Measurements from ENCODE around the gene PSMD11. TPM values are rescaled to one million over a fixed set of nuclear protein-coding genes. Genes with fewer than 3 reads are reported as not detected.

The PSMD11 gene
- total RNA-seq, 1 donor from 2014 or later = 85.0 TPM

DNA sequence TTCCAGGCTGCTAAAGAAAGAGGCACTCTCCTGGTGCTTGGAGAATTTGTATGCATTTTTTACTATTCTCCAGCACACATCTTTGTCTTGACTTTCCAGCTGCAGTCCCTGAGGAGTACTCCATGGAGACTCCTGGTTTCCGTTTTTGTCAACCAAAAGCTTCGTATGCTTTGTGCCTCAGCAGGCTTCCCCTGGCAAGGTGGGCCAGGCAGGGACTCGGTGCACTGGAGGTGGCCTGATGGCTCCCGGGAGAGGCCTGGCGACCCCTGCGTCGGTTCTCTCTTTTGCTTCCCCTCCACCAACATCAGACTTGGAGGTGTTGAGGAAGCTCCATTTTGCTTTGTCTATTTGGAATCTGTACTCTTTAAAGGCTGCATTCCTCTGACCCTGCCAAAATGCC lies 66.2 kb downstream of the PSMD11 start:
- no peaks in the 10 kb centered on the region for H3K36me3 Mint-ChIP-seq (ENCODE audit: unreplicated experiment)
- TF ChIP-seq CTCF (IDR thresholded peaks at IDR 0.05) = no peak
- no peak for DNase-seq (ENCODE audit: extremely low spot score, unreplicated experiment)
- no peaks in the 10 kb centered on the region for H3K27me3 Mint-ChIP-seq (ENCODE audit: unreplicated experiment)
- no peaks in the 10 kb centered on the region for H3K9me3 Mint-ChIP-seq (ENCODE audit: unreplicated experiment)
- H3K4me1 Mint-ChIP-seq (ENCODE audit: unreplicated experiment) = no peaks in the 10 kb centered on the region
- no peak overlapping the region for H3K27ac Mint-ChIP-seq (ENCODE audit: unreplicated experiment)
- no peak overlapping the region for H3K4me3 Mint-ChIP-seq (ENCODE audit: unreplicated experiment)

DNA sequence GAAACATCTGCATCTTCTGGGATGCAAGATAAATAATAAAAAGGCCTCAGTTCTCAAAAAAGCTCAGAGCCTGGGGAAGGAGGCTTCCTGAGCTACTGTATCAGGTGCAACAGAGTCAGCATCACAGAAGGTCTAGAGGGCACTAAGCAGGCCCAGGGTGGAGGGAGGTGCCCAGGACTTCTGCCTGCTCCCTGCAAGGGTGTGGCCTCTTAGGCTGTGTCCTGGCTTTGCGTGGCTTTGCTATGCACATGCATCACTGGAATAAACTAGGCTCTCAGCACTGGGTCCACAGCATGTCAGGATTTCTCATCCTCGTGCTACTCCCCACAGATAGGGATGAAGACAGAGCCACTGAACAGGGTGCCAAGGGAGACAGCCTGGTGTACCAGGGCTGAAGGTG lies 68.0 kb downstream of the PSMD11 start:
- no peak for TF ChIP-seq CTCF (IDR thresholded peaks at IDR 0.05)
- no peaks in the 10 kb centered on the region for H3K4me1 Mint-ChIP-seq (ENCODE audit: unreplicated experiment)
- H3K27ac Mint-ChIP-seq (ENCODE audit: unreplicated experiment) = no peak overlapping the region
- no peak overlapping the region for H3K4me3 Mint-ChIP-seq (ENCODE audit: unreplicated experiment)
- DNase-seq (ENCODE audit: extremely low spot score, unreplicated experiment) = no peak
- H3K9me3 Mint-ChIP-seq (ENCODE audit: unreplicated experiment) = no peaks in the 10 kb centered on the region
- H3K36me3 Mint-ChIP-seq (ENCODE audit: unreplicated experiment) = no peaks in the 10 kb centered on the region
- no peaks in the 10 kb centered on the region for H3K27me3 Mint-ChIP-seq (ENCODE audit: unreplicated experiment)

GRCh38 chr17:32513579-32513978 lies 69.3 kb downstream of the PSMD11 start:
- H3K4me1 Mint-ChIP-seq (ENCODE audit: unreplicated experiment) = no peaks in the 10 kb centered on the region
- no peaks in the 10 kb centered on the region for H3K27me3 Mint-ChIP-seq (ENCODE audit: unreplicated experiment)
- TF ChIP-seq CTCF (IDR thresholded peaks at IDR 0.05) = no peak
- no peak overlapping the region for H3K27ac Mint-ChIP-seq (ENCODE audit: unreplicated experiment)
- H3K36me3 Mint-ChIP-seq (ENCODE audit: unreplicated experiment) = no peaks in the 10 kb centered on the region
- no peak overlapping the region for H3K4me3 Mint-ChIP-seq (ENCODE audit: unreplicated experiment)
- H3K9me3 Mint-ChIP-seq (ENCODE audit: unreplicated experiment) = no peaks in the 10 kb centered on the region
- no peak for DNase-seq (ENCODE audit: extremely low spot score, unreplicated experiment)

- Mint-ChIP-seq H3K27me3 (ENCODE audit: unreplicated experiment) (no peaks in the 10 kb centered on the region), H3K27ac (ENCODE audit: unreplicated experiment) (no peak overlapping the region), H3K4me3 (ENCODE audit: unreplicated experiment) (no peak overlapping the region), H3K36me3 (ENCODE audit: unreplicated experiment) (no peaks in the 10 kb centered on the region), H3K4me1 (ENCODE audit: unreplicated experiment) (peaks cover 3% of the 10 kb centered on the region), H3K9me3 (ENCODE audit: unreplicated experiment) (no peaks in the 10 kb centered on the region)
- no peak for TF ChIP-seq CTCF (IDR thresholded peaks at IDR 0.05)
- no peak for DNase-seq (ENCODE audit: extremely low spot score, unreplicated experiment)
These were observed 70.3 kb downstream of the PSMD11 start for GRCh38 chr17:32514606-32515005.

DNA sequence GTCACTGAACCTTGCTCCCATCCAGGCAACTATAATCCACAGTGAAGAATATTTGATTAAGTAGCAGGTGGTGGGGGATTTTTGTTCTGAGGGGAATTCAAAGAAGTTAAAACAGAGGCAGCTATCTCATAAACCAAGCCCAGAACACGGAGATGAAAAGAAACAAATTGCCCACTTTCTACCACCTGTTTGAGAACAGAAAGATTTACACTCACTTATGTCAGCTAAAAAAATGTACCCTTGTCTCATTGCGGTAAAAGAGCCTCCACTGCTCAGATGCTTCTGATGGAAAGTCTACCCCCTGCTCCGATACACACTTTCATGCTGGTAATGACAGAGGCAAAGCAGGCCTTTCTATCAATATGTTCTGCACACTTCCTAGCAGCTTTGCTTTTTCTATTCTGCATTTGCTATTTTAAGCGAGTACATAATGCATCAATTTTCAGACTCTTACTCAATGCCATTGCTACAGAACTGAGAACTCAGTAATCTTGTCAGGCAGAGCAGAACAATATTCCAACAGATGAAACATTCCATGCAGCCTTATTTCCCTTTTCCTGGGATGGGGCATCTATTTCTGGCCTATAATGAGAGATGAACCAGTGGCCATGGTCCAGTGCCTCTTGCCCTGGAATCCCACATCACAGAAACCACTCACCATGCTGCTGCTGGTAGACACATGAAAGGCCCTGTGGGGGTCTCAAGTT lies 71.5 kb downstream of the PSMD11 start:
- Mint-ChIP-seq H3K9me3 (ENCODE audit: unreplicated experiment) (no peaks in the 10 kb centered on the region), H3K27ac (ENCODE audit: unreplicated experiment) (no peak overlapping the region), H3K36me3 (ENCODE audit: unreplicated experiment) (no peaks in the 10 kb centered on the region), H3K4me1 (ENCODE audit: unreplicated experiment) (peaks cover 12% of the 10 kb centered on the region), H3K27me3 (ENCODE audit: unreplicated experiment) (no peaks in the 10 kb centered on the region), H3K4me3 (ENCODE audit: unreplicated experiment) (no peak overlapping the region)
- TF ChIP-seq CTCF (IDR thresholded peaks at IDR 0.05) = no peak
- no peak for DNase-seq (ENCODE audit: extremely low spot score, unreplicated experiment)
